GM12892 (cell line): ENCODE results near the gene SURF4.

Experiments used
- POLR2A ChIP-seq: IDR thresholded peaks from 2 replicates; pipeline ENCODE4 v1.6.1; 2011; ENCODE audit warnings: low read depth, low read length, control low read depth
- POLR2AphosphoS5 ChIP-seq: IDR thresholded peaks from 2 replicates; pipeline ENCODE4 v1.6.1; 2011; ENCODE audit warnings: low read depth, low read length, control low read depth

DNA sequence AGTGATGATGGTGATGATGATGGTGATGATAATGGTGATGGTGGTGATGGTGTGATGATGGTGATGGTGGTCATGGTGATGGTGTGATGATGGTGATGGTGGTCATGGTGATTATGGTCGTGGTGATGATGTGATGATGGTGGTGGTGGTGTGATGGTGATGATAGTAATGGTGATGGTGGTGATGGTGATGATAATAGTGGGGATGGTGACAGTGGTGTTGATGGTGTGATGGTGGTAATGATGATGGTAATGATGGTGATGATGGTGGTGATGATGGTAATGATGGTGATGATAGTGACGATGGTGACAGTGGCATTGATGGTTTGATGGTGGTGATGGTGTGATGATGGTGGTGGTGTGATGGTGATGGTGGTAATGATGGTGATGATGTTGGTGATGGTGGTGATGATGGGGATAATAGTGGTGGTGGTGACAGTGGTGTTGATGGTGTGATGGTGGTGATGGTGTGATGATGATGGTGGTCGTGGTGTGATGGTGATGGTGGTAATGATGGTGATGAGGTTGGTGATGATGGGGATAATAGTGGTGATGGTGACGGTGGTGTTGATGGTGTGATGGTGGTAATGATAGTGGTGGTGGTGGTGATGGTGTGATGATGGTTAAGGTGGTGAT is 6.8 kb upstream of the SURF4 start:
- TF ChIP-seq POLR2A (no peak), POLR2AphosphoS5 (no peak)
